Endothelial cell of umbilical vein (primary cell): ENCODE data around the gene CHL1. TPM values are rescaled to one million over a fixed set of nuclear protein-coding genes. Genes with fewer than 3 reads are reported as not detected.

Experiments used
- BruUV-seq: library from RNA; stranded (reverse); fragments of 400-500 nt; replicated peaks from 2 replicates; lab custom pipeline; 2021; lab: Mats Ljungman, UMichigan
- CTCF ChIA-PET: fragments of 300-600, 350-600 bp; sonication (Branson Sonifier 250); formaldehyde crosslinking; loops from one replicate; lab custom pipeline; 2021; ENCODE audit warnings: antibody characterized with exemption, inconsistent platforms; lab: Charles Lee
- POLR2A ChIA-PET: fragments of 300-600, 350-600 bp; sonication (Branson Sonifier 250); formaldehyde crosslinking; loops from one replicate; lab custom pipeline; 2021; ENCODE audit warnings: antibody characterized with exemption, inconsistent platforms; lab: Charles Lee
- DNase-seq: peaks from one replicate; pipeline ENCODE4 v3.0.0-alpha.2; 2011; ENCODE audit warnings: low read depth, low spot score
- FAIRE-seq: peaks from 2 replicates; lab custom pipeline; 2011; peaks lifted over from hg19 to GRCh38; lab: Jason Lieb, UNC
- H2AFZ ChIP-seq: 2 replicates; pipeline ENCODE4 v1.6.0; 2012; ENCODE audit warnings: low read depth, low read length, control low read depth, inconsistent platforms
- H3K27ac ChIP-seq: 2 replicates; pipeline ENCODE4 v1.5.1; 2011; ENCODE audit warnings: low read depth, mild to moderate bottlenecking, control low read depth, low read length, moderate library complexity; ENCODE audit not compliant: insufficient read depth
- H3K27me3 ChIP-seq, 2 experiments: 2 replicates each; pipeline versions ENCODE4 v1.6.0 to v1.6.1; 2011; ENCODE audit warnings: low read length in 2 of 2, mixed read lengths in 1 of 2; ENCODE audit not compliant: control insufficient read depth in 2 of 2, insufficient read depth in 2 of 2
- H3K36me3 ChIP-seq, 2 experiments: 2 replicates in 1 of 2; 3 replicates in 1 of 2; pipeline ENCODE4 v1.5.1; 2011; ENCODE audit warnings: low read length in 2 of 2, mild to moderate bottlenecking in 1 of 2, moderate library complexity in 1 of 2; ENCODE audit not compliant: control insufficient read depth in 2 of 2, insufficient read depth in 2 of 2; ENCODE audit errors: extremely low read depth in 1 of 2
- H3K4me1 ChIP-seq: 3 replicates; pipeline ENCODE4 v1.5.1; 2011; ENCODE audit warnings: mild to moderate bottlenecking, low read length; ENCODE audit not compliant: control insufficient read depth, insufficient read depth; ENCODE audit errors: extremely low read depth
- H3K4me2 ChIP-seq: 2 replicates; pipeline ENCODE4 v1.6.1; 2011; ENCODE audit warnings: low read length, control low read depth, mixed read lengths; ENCODE audit not compliant: insufficient read depth
- H3K4me3 ChIP-seq, 3 experiments: fragments of 200-600 bp in 1 of 3; sonication (generic), shearing (Covaris generic) in 1 of 3; replicated peaks in 1 of 3; 2 replicates each; pipeline ENCODE4 v1.5.1; 2011 to 2016; ENCODE audit warnings: control low read depth in 3 of 3, low read length in 3 of 3, mild to moderate bottlenecking in 2 of 3, inconsistent platforms in 1 of 3, low read depth in 1 of 3, moderate library complexity in 1 of 3; ENCODE audit not compliant: insufficient read depth in 1 of 3
- H3K79me2 ChIP-seq: 2 replicates; pipeline ENCODE4 v1.6.0; 2012; ENCODE audit warnings: low read length, inconsistent platforms; ENCODE audit not compliant: control insufficient read depth, insufficient read depth
- H3K9ac ChIP-seq: replicated peaks from 2 replicates; pipeline ENCODE3; 2011; ENCODE audit warnings: low read length, control low read depth; ENCODE audit not compliant: insufficient read depth; ENCODE audit errors: extremely low read depth
- H3K9me1 ChIP-seq: replicated peaks from 3 replicates; pipeline ENCODE4 v1.6.0; 2011; ENCODE audit warnings: mild to moderate bottlenecking, low read length; ENCODE audit not compliant: control insufficient read depth, insufficient read depth; ENCODE audit errors: extremely low read depth
- H3K9me3 ChIP-seq: replicated peaks from 2 replicates; pipeline ENCODE4 v1.5.1; 2012; ENCODE audit warnings: low read length, inconsistent platforms; ENCODE audit not compliant: control insufficient read depth, insufficient read depth
- H4K20me1 ChIP-seq: replicated peaks from 2 replicates; pipeline ENCODE3; 2011; ENCODE audit warnings: mild to moderate bottlenecking, low read length; ENCODE audit not compliant: control insufficient read depth, insufficient read depth; ENCODE audit errors: extremely low read depth
- CTCF ChIP-seq, 2 donors: IDR thresholded peaks; 1 replicate in 1 of 2; 2 replicates in 1 of 2; pipeline ENCODE4 v1.5.1; 2011; ENCODE audit warnings: low read length in 2 of 2, mild to moderate bottlenecking in 2 of 2, moderate library complexity in 2 of 2, control low read depth in 1 of 2, inconsistent platforms in 1 of 2, low read depth in 1 of 2; ENCODE audit not compliant: insufficient read depth in 1 of 2; ENCODE audit errors: extremely low read depth in 1 of 2
- EZH2 ChIP-seq: IDR thresholded peaks from 2 replicates; pipeline ENCODE4 v1.6.1; 2012; ENCODE audit warnings: borderline replicate concordance, low read depth, mild to moderate bottlenecking, moderate library complexity, low read length, inconsistent platforms; ENCODE audit not compliant: severe bottlenecking
- FOS ChIP-seq: IDR thresholded peaks from 2 replicates; pipeline ENCODE4 v1.6.1; 2011; ENCODE audit warnings: mild to moderate bottlenecking, low read length, moderate library complexity, borderline replicate concordance; ENCODE audit not compliant: insufficient read depth
- GATA2 ChIP-seq: IDR thresholded peaks from 2 replicates; pipeline ENCODE4 v1.7.0; 2011; ENCODE audit warnings: low read depth, mild to moderate bottlenecking, moderate library complexity, mixed read lengths, low read length; ENCODE audit not compliant: insufficient read length, insufficient read depth
- JUN ChIP-seq: IDR thresholded peaks from 2 replicates; pipeline ENCODE4 v1.6.1; 2011; ENCODE audit warnings: borderline replicate concordance, low read depth; ENCODE audit not compliant: insufficient read length, insufficient read depth
- MAX ChIP-seq: IDR thresholded peaks from 2 replicates; pipeline ENCODE4 v1.6.1; 2011; ENCODE audit not compliant: insufficient read depth, insufficient read length
- MYC ChIP-seq: IDR thresholded peaks from one replicate; pipeline ENCODE4 v1.6.1; 2011; ENCODE audit warnings: mild to moderate bottlenecking, low read depth, low read length
- POLR2A ChIP-seq: IDR thresholded peaks from 2 replicates; pipeline ENCODE4 v1.6.1; 2012; ENCODE audit warnings: low read depth, mild to moderate bottlenecking, control low read depth, low read length
- POLR2AphosphoS5 ChIP-seq: IDR thresholded peaks from 2 replicates; pipeline ENCODE4 v1.6.1; 2012; ENCODE audit warnings: low read depth, mild to moderate bottlenecking, control low read depth, low read length, moderate library complexity; ENCODE audit not compliant: insufficient read depth
- dilution Hi-C: fragments of 300-500 bp; cut with MboI; formaldehyde crosslinking; loops from one replicate; pipeline ENCODE4 v1.15.0; 2019; ENCODE audit warnings: low sequenced_read_pairs; ENCODE audit not compliant: extremely low pct_ligation_motif_present
- intact Hi-C: fragments of 100-400 bp; cut with micrococcal nuclease; formaldehyde crosslinking; loops from one replicate; pipeline ENCODE4 v1.10.0; 2022
- polyA plus RNA-seq, 4 experiments: library from polyadenylated mRNA; depleted of rRNA in 3 of 4; stranded (reverse) in 3 of 4; unstranded in 1 of 4; fragments of >200 nt; gene quantifications; 2 replicates each; pipeline versions ENCODE4 v1.2.1 to v1.2.3, GENCODE V29; 2011 to 2012; ENCODE audit warnings: missing spikeins in 1 of 4
- total RNA-seq: library from RNA; stranded (reverse); gene quantifications from 2 replicates; pipeline ENCODE4 v1.2.3, GENCODE V29; 2021

The CHL1 gene
- total and polyA plus RNA-seq, 2 donors (not counting 3 experiments of a cell fraction or from before 2014, with no cell fraction given), result not detected

- Histone ChIP-seq H3K9me3 (no peaks in the 10 kb centered on the region), H3K27ac (no peak overlapping the region), H3K27me3 (no peaks in the 10 kb centered on the region), H3K36me3 (no peaks in the 10 kb centered on the region), H3K4me3 (no peak overlapping the region), H3K4me2 (no peak overlapping the region), H4K20me1 (no peaks in the 10 kb centered on the region), H2AFZ (no peak overlapping the region), H3K9ac (no peak overlapping the region), H3K9me1 (no peaks in the 10 kb centered on the region), H3K79me2 (no peaks in the 10 kb centered on the region), H3K4me1 (no peaks in the 10 kb centered on the region)
- BruUV-seq, result no TSS peak
- intact Hi-C loops, result no loop called here
- POLR2A ChIA-PET, result no interaction called here
- no peak for TF ChIP-seq POLR2A
- TF ChIP-seq GATA2, result no peak
- TF ChIP-seq POLR2AphosphoS5, result no peak
- TF ChIP-seq MAX, result no peak
- no peak for TF ChIP-seq EZH2
- no peak for TF ChIP-seq MYC
- no peak for TF ChIP-seq FOS
- TF ChIP-seq CTCF (IDR thresholded peaks at IDR 0.05; ENCODE audit: extremely low read depth in 1 of 2, insufficient read depth in 1 of 2, low read depth in 1 of 2, low read length in 2 of 2), result no peak
- TF ChIP-seq JUN, result no peak
- dilution Hi-C loops, result no loop called here
- DNase-seq, result no peak
- FAIRE-seq, result no peak
- CTCF ChIA-PET, result no interaction called here
Observed at GRCh38 chr3:411226-411625, 214.7 kb downstream of the CHL1 start.
